NCI-H2171 treated with DMSO at 0.1 percent for 48 hours (cell line): Measurements from ENCODE around the gene KMT2D.

Source experiments
- DNase-seq: peaks from one replicate; lab custom pipeline; 2025; lab: John Stamatoyannopoulos, UW

Gene KMT2D

DNA sequence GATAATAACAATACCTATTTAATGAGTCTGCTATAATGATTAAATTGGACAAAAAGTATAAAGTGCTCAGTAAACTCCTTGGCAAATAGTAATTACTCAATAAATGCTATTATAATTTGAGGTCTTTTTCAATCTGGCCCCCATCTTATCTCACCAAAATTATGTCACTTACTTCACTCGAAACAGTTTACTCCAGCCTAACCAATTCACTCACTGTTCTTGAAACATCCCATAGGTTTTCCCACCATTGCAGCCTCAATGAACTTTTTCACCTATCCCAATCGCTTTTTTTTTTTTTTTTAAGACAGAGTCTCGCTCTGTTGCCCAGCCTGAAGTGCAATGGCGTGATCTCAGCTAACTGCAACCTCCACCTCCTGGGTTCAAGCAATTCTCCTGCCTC, 24.6 kb downstream of the KMT2D start:
- no peak for DNase-seq

DNA sequence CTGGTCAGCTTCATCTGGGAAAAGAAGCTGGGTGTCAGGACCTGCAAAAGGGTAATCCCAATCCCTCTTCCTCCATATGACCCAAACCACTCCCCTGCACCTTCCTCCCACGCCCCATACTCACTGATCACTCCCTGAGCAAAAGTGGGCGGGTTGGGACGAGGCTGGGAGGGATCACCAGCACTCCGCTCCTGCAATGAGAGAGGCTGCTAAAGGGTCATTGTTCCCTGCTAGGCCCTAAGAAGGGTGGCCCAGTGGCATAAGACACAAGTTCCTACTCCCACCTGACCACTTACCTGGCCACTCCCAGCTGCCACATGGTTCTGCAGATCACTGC, 26.3 kb downstream of the KMT2D start:
- no peak for DNase-seq

DNA sequence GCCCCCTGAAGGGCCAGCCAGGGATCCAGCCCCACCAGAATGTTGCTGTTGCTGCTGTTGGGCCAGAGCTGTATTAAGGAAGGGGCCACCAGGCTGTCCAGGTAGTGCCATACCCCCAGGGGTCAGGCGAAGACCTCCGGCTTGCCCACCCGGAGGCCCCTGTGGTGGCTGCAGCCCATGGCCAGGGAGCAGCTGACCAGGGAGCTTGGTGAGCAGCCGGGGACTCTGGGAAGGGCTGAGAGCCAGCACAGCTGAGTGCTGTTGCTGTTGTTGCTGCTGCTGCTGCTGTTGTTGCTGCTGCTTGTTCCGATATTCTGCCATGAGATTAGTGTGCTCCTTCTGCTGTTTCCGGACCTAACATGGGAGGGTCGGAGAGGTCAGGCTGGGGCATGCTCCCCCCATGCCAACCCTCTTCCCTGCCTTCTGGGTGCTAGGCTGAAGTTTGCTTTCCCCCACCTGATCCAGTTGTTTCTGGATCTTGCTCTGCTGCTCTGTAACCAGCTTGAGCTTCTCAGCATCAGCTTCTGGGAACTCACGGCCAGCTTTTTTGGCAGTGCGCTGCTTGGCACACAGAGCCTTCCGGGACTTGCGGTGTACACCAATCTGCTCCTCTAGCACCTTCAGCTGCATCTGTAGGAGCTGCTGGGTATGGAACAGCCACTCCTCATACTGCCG, 26.8 kb downstream of the KMT2D start:
- no peak for DNase-seq

DNA sequence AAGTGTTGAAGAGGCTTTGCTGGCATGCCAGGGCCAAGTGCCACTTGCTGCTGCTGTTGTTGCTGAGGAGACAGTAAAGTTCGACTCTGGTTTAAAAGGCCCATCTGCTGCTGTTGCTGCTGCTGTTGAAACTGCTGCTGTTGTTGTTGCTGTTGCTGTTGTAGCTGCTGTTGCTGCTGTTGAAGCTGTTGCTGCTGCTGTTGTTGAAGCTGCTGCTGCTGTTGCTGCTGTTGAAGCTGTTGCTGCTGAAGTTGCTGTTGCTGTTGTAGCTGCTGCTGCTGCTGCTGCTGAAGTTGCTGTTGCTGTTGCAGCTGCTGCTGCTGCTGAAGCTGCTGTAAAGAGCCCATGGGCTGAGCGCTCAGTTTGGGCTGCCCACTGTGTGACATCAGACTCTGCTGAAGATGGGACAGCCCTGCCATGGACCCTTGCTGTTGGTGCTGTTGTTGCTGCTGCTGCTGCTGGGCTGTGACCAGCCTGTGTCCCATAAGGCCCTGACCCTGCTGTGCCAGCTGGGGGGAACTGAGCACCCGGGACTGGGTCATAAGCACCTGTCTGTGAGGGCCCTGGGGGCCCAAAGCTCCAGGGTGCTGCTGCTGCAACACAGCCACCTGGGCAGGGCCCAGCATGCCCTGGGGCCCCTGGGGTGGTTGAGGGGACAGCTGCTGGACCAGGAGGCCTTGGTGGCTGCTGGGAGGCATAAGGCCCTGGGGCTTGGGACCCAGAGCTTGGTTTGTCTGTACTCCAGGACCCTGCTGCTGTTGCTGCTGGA, 27.7 kb downstream of the KMT2D start:
- DNase-seq: no peak

DNA sequence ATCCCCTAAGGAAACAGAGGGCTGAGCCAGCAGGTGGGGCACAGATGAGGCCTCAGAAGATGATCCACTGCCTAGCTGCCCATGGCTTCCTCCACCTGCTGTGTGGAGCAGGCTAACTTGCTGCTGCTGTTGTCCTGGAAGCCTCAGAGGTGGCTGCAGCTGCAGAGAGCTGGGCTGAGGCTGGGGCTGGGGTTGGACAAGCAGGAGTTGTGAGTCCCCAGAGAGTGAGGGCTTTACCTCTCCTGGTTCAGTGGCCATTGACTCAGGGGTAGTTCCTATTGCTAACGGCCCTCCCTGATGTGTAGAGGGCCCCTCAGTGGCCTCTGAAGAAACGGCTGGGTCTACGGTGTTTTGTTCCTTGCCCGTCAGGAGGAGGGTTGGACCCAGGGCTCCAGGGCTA, 28.3 kb downstream of the KMT2D start:
- DNase-seq: no peak

DNA sequence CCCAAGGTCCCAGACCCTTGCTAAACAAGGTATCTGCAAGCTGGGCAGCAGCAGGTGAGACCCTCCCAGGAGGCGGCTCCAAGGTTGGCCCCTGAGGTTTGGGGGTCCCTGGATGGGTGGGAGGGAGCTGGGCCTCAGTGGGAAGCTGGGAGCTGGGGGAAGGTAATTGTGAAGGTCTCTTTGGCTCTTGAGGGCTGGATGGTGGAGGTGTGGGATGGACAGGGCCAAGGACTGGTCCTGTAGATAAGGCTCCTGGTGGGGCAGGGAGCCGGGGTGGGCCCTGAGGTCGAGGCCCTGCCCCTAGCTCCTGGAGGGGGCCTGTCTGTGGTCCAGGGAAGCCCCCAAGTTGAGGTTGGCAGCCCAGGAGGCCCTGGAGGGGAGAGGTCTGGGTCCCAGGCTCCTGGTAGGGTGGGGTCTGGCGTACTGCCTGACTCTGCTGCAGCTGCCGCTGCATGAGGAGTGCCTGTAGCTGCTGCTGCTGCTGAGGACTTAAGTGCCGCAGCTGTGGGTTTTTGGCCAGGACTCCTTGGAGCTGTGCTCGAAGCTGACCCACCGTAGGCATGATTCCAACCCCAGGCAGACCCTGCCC, 28.9 kb downstream of the KMT2D start:
- DNase-seq: no peak

DNA sequence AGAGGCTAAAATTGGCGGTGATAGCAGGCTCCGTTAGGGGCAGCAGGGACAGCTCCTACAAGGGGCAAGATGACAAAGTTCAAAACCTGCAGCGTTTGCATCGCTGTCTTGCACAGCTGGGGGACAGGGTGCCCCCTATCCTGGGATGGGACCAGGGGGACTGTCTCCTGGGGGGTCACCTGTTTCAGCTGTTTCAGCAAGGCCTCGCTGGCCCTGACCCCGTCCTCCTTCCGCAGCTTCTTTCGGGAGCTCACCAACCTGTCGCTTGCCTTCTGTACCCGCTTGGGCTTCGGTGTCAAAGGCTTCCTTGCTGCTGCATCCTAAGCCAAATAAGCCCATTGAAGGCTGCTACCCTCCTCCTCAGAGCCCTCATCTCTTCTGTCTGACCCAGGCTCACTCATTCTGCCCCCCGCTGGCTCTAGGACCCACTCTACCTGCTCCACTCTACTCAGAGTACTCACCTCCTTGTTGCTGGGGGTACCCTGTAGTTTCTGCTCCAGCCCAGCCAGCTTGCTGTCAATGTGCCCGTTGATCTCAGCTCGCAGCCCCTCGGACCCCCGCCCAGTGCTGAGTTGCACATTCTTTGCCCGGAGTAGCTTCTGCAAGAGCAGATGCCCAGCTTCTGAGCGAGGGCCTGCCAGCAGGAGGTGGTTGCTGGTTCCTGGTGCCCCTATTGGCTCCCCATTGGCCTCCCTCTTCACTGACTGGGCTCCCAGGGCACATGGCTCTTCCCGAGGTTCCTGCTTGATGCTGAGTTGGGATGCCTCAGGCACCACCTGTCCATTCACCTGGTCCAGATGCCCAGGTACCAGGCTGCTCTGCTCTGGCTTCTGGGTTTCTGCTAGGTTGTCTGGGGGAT, 29.7 kb downstream of the KMT2D start:
- DNase-seq: no peak

DNA sequence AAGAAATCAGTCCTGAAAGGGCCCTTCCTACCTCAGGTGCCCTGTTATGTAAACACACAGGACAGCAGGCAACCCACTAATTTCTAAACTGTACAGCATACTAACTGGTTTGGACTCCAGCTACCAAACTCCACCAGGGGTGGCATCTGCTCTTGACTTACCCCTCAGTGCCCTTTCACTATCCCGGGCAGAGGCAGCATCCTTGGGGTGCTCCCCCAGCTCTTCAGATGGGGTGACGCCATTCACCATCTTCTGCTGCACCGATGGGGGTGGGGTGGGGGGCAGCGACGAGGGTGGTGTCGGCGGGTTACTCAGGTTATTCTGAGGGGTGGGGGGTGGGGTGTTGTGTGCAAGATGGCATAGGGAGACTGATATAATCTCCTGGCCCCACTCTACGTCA, 30.5 kb downstream of the KMT2D start:
- DNase-seq: no peak

DNA sequence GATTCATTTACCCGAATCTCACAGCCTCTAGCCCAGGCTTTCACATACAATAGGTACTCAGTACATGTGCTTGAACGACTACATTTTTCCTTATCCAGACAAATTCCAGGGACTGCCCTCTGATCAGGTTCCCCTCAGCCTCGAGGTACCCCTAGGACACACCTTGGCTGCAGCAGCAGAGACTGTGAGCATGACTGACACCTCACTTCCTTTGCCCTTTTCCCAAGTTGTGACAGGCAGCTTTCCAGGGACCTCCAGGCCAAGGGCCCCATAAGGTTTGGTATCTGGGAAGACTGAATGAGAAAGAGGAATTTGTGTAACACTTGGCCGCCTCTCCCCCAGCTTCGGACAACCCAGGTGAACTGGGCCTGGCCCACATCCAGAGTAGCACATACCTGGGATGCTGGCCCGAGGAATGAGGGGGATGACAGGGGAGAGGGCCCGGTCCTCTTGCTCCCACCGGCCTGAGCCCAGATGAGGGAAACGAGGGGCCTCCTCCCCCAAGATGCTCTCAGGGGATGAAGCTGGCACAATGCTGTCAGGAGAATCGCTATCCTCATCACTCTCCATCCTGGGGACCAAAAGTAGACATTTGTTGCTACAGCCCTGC, 31.8 kb downstream of the KMT2D start:
- no peak for DNase-seq

DNA sequence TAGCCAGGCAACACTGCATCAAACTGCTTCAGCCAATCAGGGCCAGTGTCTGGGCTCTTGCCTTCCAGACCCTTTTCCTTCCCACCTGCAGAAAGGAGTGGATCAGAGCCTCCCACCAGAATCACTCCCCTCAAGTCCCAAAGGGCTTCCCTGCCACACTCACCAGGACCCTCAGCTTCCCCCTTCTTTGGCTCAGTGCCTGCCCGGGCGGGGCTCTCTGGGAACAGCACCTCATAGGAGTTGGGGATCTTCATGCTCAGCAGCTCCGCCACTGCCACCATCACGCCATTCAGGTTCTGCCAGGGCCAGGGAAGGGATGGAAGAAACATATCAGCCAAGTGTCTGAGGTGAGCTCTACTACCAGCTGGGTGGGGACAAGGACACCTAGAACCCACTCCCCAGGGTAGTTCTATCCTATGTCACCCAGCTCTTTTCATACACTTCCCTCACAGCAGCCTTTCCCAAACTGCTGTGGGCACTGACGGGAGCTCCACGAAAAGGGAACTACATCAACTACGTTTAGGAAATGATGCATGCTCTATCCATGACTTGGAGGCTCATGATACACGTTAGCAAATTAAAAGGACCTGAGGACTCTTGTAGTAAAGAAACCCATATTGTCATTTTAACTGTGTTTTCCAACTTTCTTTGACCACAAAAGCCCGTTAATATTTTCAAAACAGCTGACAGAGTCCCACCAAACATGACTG, 32.6 kb downstream of the KMT2D start:
- no peak for DNase-seq

DNA sequence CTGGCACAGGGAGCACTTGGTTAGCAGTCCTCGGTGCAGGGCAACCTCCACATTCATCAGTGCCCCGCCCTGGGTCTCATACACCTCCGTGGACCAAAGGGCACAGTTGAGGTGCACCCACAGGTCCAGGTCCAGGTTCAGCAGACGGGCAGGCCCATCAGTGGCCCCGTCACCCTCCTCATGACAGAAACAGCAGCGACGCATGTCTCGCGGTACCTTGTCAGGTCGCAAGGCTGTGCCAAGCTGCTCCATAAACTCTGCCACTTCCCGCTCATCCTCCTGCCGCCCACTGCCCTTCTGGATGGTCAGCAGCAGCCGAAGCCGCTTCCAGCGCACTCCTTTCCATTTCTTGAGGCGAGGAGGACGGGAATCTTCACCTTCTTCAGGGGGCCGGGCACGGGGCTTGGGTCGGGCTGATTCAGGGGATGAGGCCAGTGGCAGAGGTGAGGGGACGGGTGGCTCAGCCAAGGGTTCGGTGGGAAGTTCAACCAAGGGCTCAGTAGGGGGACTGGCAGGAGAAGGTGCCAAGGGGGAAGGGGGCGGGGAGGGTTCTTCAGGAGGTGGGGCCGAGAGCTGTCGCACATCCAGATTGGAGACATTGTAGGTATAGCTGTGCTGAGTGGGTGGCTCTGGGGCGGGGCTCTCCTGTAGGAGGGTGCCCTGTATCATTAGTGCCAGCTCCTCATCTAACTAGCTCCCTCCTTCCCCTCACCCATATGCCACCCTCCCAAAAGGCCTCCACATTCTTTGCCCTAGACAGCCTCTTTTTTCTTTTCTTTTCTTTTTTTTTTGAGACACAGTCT, 33.7 kb downstream of the KMT2D start:
- DNase-seq: no peak

DNA sequence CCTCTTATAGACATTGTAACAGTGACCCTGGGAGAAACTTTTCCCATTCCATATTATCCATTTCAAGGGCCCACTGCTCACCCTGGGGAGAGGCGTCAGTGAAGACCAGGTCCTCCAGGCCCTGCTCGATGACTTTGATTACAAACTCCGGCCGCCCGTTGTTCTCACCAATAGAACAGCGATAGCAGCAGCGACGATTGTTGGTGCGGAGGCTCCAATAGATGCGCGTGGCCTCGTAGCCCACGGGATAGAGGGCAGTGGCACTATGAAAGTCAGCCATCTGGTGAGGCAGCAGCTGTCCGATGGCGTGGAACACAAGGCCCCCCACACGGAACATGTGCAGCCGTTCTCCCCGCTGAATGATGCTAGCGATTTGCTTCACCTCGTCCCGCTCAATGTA, 34.5 kb downstream of the KMT2D start:
- DNase-seq: no peak

DNA sequence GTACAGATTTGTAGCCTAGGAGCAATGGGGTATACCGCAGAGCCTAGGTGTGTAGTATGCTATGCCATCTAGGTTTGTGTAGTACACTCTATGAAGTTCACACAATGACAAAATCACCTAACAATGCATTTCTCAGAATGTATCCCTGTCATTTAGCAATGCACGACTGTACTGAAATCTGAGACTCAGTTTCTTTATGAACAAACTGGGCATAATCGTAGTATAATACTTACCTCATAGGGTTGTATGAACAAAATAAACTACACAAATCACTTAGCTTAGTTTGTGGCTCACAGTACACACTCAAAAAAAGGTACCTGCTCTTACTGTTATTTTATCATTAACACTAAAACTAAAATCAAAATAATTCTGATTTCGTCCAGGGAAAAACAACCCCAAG, 35.1 kb downstream of the KMT2D start:
- DNase-seq: no peak

DNA sequence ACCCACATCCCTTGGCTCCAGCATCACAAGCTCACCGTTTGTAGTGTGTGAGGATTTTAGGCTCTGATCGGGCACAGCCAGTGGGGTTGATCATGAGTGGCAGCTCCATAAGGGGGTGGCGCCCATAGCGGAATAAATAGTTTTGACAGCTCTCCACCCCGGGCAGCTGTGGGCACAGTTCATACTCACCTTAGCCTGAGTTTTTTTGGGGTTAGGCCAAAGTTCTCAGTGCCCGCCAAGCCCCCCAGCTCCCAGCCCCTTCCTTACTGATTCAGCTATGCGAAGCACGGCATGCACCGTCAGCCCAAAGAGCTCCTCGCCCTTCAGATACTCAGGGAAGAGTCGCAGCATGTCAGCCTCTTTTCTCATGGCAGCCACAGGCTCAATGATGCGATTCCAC, 36.1 kb downstream of the KMT2D start:
- no peak for DNase-seq

DNA sequence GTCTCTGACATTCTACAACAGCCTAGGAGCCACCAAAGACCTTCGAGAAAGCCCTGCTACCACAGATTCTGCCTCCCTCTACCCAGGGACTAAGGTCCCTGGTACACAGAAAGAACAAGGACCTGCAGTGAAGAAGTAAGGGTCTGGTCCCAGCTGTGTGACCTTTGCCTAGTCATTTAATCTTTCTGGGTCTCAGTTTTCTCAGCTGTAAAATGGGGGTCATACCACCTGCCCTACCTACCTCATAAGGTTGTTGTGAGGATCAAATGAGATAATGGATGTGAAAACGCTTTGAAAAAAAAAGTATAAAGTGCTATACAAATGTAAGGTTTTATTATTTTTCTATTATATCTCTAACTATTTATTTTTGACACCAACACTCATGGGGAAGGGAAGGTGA, 36.8 kb downstream of the KMT2D start:
- DNase-seq: no peak

DNA sequence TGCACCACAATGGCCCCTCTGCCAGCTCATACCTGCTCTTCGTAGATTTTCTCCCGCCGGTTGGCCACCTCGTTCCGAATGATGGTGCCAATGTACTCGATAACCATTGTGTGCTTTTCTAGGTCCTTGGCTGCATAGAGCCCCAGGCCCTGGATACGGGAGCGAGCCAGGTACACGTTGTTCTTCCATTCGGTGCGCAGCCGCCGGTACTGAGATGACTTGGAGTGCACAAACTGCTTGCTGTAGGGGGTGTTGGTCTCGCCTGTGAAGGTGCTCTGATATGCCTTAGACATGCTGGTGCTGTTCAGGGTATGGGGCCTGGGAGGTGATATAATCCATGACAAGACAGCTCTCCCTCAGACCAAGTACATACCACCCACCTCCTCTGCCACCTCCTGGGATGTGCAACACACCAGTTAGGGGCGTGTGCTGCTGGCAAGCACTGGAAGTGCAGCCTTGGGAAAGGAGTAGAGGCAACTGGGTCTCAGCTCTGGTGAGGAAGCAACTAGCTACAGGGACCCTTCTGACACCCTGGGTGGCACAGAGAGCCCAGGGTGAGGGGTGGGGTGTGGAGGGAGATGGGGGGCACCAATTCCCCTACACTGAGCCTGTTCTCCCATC, 37.9 kb downstream of the KMT2D start:
- DNase-seq: no peak

DNA sequence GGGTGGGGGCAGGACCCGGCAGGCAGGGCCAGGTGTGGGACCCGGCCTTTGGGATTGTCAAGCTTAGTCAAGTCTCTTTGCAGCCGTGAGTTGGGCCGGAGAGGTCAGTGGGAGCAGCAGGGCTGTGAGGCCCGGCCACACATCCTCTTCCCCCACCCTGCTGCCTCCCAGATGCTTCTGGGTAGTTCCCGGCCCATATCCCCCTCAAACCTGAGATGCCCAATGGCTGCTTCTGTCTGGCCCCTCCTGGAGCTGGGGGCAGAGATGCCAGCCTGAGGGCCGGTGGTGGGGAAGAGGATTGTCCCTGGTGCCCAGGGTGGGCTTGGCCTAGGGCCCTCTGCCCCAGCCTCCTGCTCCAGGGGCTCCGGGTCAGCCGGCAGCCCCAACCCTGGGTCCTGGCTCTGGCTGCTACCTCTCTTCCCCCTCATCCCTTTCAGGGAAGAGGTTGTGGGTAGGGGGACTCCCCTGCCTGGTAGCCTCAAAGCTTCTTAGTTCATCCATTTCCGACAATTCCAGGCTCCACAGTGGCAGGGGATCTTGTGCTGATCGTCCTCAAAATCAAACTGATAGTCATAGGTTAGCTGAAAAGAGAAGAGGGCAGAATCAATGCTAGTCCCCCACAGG, 39.2 kb downstream of the KMT2D start:
- DNase-seq: no peak

DNA sequence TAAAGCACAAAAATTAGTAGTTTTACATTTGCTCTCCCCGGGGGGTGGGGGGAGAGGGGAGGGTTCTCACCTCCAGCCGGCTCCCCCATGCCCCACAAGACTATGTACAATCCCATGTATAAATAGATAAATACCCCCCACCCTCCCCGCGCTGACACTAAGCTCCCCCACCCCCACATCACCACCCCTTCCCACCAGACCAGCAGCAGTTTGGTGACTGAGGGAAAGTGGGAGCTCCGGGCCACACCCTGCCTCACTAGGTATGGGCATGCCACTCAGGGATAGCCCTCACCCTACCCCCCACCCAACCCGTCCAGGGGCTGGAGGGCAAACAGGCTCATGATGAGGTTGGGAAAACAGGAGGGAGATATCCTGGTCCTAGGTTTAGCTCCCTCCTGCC, 40.2 kb downstream of the KMT2D start:
- no peak for DNase-seq

DNA sequence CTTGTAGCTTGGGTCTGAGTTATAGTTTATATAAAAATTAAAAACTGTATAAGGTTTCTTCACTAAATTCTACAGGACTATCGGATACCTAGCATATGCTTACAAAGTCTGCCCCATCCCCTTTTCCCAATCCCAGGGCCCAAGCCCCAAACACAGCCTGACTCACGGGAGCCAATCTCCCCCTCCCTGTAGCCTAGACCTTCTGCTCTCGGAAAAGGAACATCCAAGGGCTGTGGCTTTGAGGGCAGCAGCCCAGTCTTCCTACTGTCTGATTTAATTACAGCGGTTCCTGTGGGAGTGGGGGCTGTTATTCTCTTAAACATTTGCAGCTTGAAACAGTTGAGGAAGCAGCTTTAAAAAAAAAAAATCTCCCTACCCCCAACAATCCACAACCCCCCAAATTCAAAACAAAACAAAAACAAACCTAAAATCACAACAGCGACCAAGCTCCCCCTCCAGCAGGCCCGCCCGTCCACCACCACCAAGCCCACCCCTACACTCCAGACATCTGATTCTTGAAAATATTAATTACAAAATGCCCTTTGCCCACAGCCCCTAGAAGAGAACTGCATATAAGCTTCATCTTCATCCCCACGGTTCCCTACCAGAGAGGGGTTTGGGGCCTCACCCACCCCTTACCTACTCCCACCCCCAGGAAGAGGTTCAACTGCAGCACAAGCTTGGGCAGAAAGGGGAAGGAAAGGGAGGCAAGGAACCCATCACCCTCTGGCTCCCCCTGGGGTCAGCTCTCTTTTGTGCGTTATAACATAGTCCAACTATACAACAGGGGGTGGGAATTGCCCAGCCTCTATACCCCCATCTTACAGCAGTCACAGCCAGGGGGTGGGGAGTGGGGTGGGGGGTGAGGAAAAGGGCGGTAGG, 40.9 kb downstream of the KMT2D start:
- peak; percentile 42 for DNase-seq
